Neural cell (in vitro differentiated cells): Measurements from ENCODE around the gene MEA1.

Experiments
- EP300 ChIP-seq: fragments of 450-650 bp; conservative IDR thresholded peaks from 2 replicates; pipeline ENCODE4 v1.6.1; 2014; ENCODE audit warnings: antibody characterized with exemption, mild to moderate bottlenecking, moderate library complexity; ENCODE audit not compliant: poor library complexity, severe bottlenecking
- EZH2 ChIP-seq: fragments of 200-600, 300-800 bp; shearing (Covaris generic), sonication (generic); IDR thresholded peaks from 2 replicates; pipeline ENCODE4 v1.6.1; 2014; ENCODE audit warnings: antibody characterized with exemption, low read length, borderline replicate concordance, mild to moderate bottlenecking; ENCODE audit not compliant: insufficient read depth, poor library complexity, severe bottlenecking
- POLR2AphosphoS5 ChIP-seq: IDR thresholded peaks from 2 replicates; pipeline ENCODE4 v1.6.1; 2012
- RAD21 ChIP-seq: fragments of 450-650 bp; conservative IDR thresholded peaks from 2 replicates; pipeline ENCODE4 v1.6.1; 2014; ENCODE audit warnings: antibody characterized with exemption, mild to moderate bottlenecking, moderate library complexity
- SMC3 ChIP-seq: fragments of 450-650 bp; conservative IDR thresholded peaks from 2 replicates; pipeline ENCODE4 v1.6.1; 2014; ENCODE audit warnings: antibody characterized with exemption, mild to moderate bottlenecking, moderate library complexity; ENCODE audit not compliant: poor library complexity
- TAF1 ChIP-seq: IDR thresholded peaks from 2 replicates; pipeline ENCODE4 v1.6.1; 2012; ENCODE audit warnings: low read depth
- TF ChIP-seq, protein P1 (sequence below): fragments of 450-650 bp; IDR thresholded peaks from 2 replicates; pipeline ENCODE4 v1.5.1; 2014; ENCODE audit warnings: antibody characterized with exemption, mild to moderate bottlenecking, moderate library complexity; ENCODE audit not compliant: poor library complexity, severe bottlenecking

GRCh38 chr6:43029120-43029519 lies 15.4 kb upstream of the MEA1 start:
- TF ChIP-seq, protein P1, sequence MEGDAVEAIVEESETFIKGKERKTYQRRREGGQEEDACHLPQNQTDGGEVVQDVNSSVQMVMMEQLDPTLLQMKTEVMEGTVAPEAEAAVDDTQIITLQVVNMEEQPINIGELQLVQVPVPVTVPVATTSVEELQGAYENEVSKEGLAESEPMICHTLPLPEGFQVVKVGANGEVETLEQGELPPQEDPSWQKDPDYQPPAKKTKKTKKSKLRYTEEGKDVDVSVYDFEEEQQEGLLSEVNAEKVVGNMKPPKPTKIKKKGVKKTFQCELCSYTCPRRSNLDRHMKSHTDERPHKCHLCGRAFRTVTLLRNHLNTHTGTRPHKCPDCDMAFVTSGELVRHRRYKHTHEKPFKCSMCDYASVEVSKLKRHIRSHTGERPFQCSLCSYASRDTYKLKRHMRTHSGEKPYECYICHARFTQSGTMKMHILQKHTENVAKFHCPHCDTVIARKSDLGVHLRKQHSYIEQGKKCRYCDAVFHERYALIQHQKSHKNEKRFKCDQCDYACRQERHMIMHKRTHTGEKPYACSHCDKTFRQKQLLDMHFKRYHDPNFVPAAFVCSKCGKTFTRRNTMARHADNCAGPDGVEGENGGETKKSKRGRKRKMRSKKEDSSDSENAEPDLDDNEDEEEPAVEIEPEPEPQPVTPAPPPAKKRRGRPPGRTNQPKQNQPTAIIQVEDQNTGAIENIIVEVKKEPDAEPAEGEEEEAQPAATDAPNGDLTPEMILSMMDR, result no peak
- TF ChIP-seq EZH2, result no peak
- no peak for TF ChIP-seq TAF1
- no peak for TF ChIP-seq POLR2AphosphoS5
- TF ChIP-seq EP300, result no peak
- no peak for TF ChIP-seq RAD21
- TF ChIP-seq SMC3, result no peak
